Loucy (cell line): ENCODE data around the gene EDEM2.

Source experiments
- EZH2phosphoT487 ChIP-seq: fragments of 200-600 bp; IDR thresholded peaks from 2 replicates; pipeline ENCODE4 v1.6.1; 2018; ENCODE audit warnings: antibody characterized with exemption, mild to moderate bottlenecking, moderate library complexity, borderline replicate concordance
- TF ChIP-seq, protein P1 (sequence below): fragments of 200-600 bp; sonication (generic); conservative IDR thresholded peaks from 2 replicates; pipeline ENCODE4 v1.5.1; 2014; ENCODE audit warnings: mild to moderate bottlenecking, antibody characterized with exemption, low read length

DNA sequence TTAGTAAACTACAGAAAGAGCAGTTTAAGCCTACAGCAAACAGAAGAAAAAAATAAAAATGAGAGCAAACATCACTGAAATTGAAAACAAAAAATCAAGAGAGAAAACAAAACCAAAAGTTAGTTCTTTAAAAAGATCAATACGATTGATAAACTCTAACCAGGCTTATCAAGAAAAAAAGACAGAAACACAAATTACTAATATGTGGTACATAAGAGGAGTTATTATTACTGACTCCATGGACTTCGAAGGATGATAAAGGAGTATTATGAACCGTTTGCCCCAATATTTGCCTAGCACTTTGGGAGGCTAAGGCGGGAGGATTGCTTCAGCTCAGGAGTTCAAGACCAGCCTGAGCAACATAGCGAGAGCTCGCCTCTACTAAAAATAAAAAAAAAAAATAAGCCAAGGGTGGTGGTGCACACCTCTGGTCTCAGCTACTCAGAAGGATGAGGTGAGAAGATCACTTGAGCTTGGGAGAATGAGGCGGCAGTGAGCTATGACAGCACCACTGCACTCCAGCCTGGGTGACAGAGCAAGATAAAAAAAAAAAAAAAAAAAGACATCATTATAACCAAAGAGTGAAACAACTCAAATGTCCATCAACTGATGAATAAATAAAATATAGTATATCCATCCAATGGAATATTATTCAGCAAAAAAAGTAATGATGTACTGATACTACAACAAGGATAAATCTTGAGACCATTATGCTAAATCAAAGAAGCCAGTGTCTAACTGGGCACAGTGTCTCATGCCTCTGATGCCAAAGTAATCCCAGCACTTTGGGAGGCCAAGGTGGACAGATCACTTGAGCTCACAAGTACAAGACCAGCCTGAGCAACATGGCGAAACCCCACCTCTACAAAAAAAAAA is 67.4 kb downstream of the EDEM2 start:
- TF ChIP-seq, protein P1, sequence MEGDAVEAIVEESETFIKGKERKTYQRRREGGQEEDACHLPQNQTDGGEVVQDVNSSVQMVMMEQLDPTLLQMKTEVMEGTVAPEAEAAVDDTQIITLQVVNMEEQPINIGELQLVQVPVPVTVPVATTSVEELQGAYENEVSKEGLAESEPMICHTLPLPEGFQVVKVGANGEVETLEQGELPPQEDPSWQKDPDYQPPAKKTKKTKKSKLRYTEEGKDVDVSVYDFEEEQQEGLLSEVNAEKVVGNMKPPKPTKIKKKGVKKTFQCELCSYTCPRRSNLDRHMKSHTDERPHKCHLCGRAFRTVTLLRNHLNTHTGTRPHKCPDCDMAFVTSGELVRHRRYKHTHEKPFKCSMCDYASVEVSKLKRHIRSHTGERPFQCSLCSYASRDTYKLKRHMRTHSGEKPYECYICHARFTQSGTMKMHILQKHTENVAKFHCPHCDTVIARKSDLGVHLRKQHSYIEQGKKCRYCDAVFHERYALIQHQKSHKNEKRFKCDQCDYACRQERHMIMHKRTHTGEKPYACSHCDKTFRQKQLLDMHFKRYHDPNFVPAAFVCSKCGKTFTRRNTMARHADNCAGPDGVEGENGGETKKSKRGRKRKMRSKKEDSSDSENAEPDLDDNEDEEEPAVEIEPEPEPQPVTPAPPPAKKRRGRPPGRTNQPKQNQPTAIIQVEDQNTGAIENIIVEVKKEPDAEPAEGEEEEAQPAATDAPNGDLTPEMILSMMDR = no peak
- TF ChIP-seq EZH2phosphoT487 = no peak
